Kidney epithelial cell (primary cell): Measurements from ENCODE around the gene BRD2. TPM values are rescaled to one million over a fixed set of nuclear protein-coding genes. Genes with fewer than 3 reads are reported as not detected.

Experiments used
- DNase-seq: peaks from one replicate; pipeline ENCODE4 v3.0.0-alpha.2; 2010; ENCODE audit warnings: low read depth
- H3K27me3 ChIP-seq: 2 replicates; pipeline ENCODE4 v1.6.0; 2011; ENCODE audit warnings: low read length; ENCODE audit not compliant: control insufficient read depth, insufficient read depth
- H3K36me3 ChIP-seq: 2 replicates; pipeline ENCODE4 v1.5.1; 2011; ENCODE audit warnings: low read length; ENCODE audit not compliant: control insufficient read depth, insufficient read depth
- H3K4me3 ChIP-seq: 2 replicates; pipeline ENCODE4 v1.5.1; 2011; ENCODE audit warnings: low read depth, mild to moderate bottlenecking, control low read depth, low read length
- CTCF ChIP-seq: IDR thresholded peaks from 2 replicates; pipeline ENCODE4 v1.5.1; 2011; ENCODE audit warnings: mild to moderate bottlenecking, moderate library complexity, low read length, control low read depth, inconsistent platforms; ENCODE audit not compliant: insufficient read depth, poor library complexity, severe bottlenecking
- total RNA-seq: library from RNA; depleted of rRNA; stranded (reverse); fragments of >200 nt; gene quantifications from 2 replicates; pipeline ENCODE4 v1.2.3, GENCODE V29; 2015

The BRD2 gene
- total RNA-seq, 1 donor from 2014 or later, result 191 TPM

GRCh38 chr6:32972353-32973143, 4.2 kb downstream of the BRD2 start:
- Histone ChIP-seq H3K27me3 (no peaks in the 10 kb centered on the region), H3K36me3 (peaks cover 11% of the 10 kb centered on the region), H3K4me3 (peak overlapping the region; percentile 90)
- DNase-seq, result no peak
- no peak for TF ChIP-seq CTCF

GRCh38 chr6:32973144-32974015, 5.0 kb downstream of the BRD2 start:
- no peak for TF ChIP-seq CTCF
- Histone ChIP-seq H3K4me3 (peak overlapping the region; percentile 90), H3K27me3 (no peaks in the 10 kb centered on the region), H3K36me3 (peaks cover 11% of the 10 kb centered on the region)
- DNase-seq, result no peak

GRCh38 chr6:32974016-32974333, 5.6 kb downstream of the BRD2 start:
- no peak for DNase-seq
- peaks cover 11% of the 10 kb centered on the region for H3K36me3 ChIP-seq

GRCh38 chr6:32974541-32975308, 6.3 kb downstream of the BRD2 start:
- TF ChIP-seq CTCF, result no peak
- Histone ChIP-seq H3K4me3 (peak overlapping the region; percentile 90), H3K36me3 (peaks cover 13% of the 10 kb centered on the region), H3K27me3 (no peaks in the 10 kb centered on the region)
- DNase-seq, result no peak

More at GRCh38 chr6:32974016-32974333, 5.6 kb downstream of the BRD2 start:
- Histone ChIP-seq H3K27me3 (no peaks in the 10 kb centered on the region), H3K4me3 (peak overlapping the region; percentile 90)
- no peak for TF ChIP-seq CTCF

- Histone ChIP-seq H3K36me3 (peaks cover 15% of the 10 kb centered on the region), H3K4me3 (no peak overlapping the region)
- TF ChIP-seq CTCF, result no peak
These were observed 7.5 kb downstream of the BRD2 start for GRCh38 chr6:32975886-32976285.

More at GRCh38 chr6:32975886-32976285, 7.5 kb downstream of the BRD2 start:
- DNase-seq, result no peak
- no peaks in the 10 kb centered on the region for H3K27me3 ChIP-seq
